Measurements from ENCODE around the gene AGBL4. TPM values are rescaled to one million over a fixed set of nuclear protein-coding genes. Genes with fewer than 3 reads are reported as not detected.

AGBL4 gene
- total and polyA plus RNA-seq, 7 donors = 0.09 to 0.36 (median 0.16) TPM; not detected in 4

GRCh38 chr1:49651136-49651535 is 372.6 kb downstream of the AGBL4 start:
- intact Hi-C loops (cut with DNase I) = no loop called here
- 64 to 65% methylated on average over 3 of the region's 3 CpGs for WGBS, 2 donors
- TF ChIP-seq CTCF (IDR thresholded peaks at IDR 0.05) (no peak), POLR2AphosphoS5 (IDR thresholded peaks at IDR 0.05) (no peak), POLR2A (IDR thresholded peaks at IDR 0.05) (no peak), EP300 (IDR thresholded peaks at IDR 0.05) (no peak)
- DNase-seq = no peak
- H3K4me3 ChIP-seq = no peak overlapping the region
- H3K36me3 ChIP-seq = no peaks in the 10 kb centered on the region
- no peak overlapping the region for H3K27ac ChIP-seq
- no peaks in the 10 kb centered on the region for H3K27me3 ChIP-seq
- H3K9me3 ChIP-seq = no peaks in the 10 kb centered on the region
- H3K4me1 ChIP-seq = no peaks in the 10 kb centered on the region

DNA sequence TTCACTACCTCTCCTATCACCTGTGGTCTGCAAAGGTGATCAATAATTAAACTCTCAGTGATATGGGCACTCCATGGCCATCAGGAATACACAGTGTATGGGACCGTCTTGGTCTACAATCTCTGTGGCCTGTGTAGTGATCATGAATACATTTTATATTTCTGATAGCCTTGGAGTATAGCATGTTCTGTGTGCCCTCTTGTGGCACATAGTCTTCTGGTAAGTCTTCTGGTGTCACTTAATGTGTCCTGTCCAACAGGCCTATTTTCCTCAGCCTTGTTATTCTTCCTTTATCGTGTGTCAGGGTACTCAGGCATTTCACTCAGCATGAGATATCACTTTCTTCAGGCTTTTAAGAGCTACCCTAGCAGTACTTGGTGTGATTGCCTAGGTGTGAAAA is 393.6 kb downstream of the AGBL4 start:
- no peaks in the 10 kb centered on the region for H3K27me3 ChIP-seq
- no peak overlapping the region for H3K27ac ChIP-seq
- no peak for DNase-seq
- no peaks in the 10 kb centered on the region for H3K4me1 ChIP-seq
- H3K4me3 ChIP-seq = no peak overlapping the region
- no peaks in the 10 kb centered on the region for H3K36me3 ChIP-seq
- intact Hi-C loops (cut with DNase I) = no loop called here
- 76 to 88% methylated on average over 2 of the region's 2 CpGs for WGBS, 2 donors
- peaks cover 0 to 4% (median 0%) of the 10 kb centered on the region in 4 donors for H3K9me3 ChIP-seq
- TF ChIP-seq POLR2A (IDR thresholded peaks at IDR 0.05) = no peak
- no peak for TF ChIP-seq POLR2AphosphoS5 (IDR thresholded peaks at IDR 0.05)
- no peak for TF ChIP-seq CTCF (IDR thresholded peaks at IDR 0.05)
- TF ChIP-seq EP300 (IDR thresholded peaks at IDR 0.05) = no peak

- intact Hi-C loops (cut with DNase I) = no loop called here
- no peaks in the 10 kb centered on the region for H3K4me1 ChIP-seq
- DNase-seq = no peak
- H3K27ac ChIP-seq = no peak overlapping the region
- no peak for TF ChIP-seq POLR2AphosphoS5 (IDR thresholded peaks at IDR 0.05)
- no peak for TF ChIP-seq EP300 (IDR thresholded peaks at IDR 0.05)
- no peak for TF ChIP-seq CTCF (IDR thresholded peaks at IDR 0.05)
- TF ChIP-seq POLR2A (IDR thresholded peaks at IDR 0.05) = no peak
- peaks cover 0 to 4% (median 0%) of the 10 kb centered on the region in 4 donors for H3K9me3 ChIP-seq
- 82 to 83% methylated on average over 3 of the region's 3 CpGs for WGBS, 2 donors
- no peaks in the 10 kb centered on the region for H3K27me3 ChIP-seq
- no peak overlapping the region for H3K4me3 ChIP-seq
- H3K36me3 ChIP-seq = no peaks in the 10 kb centered on the region
Observed at GRCh38 chr1:49627781-49628180, 396.0 kb downstream of the AGBL4 start.

DNA sequence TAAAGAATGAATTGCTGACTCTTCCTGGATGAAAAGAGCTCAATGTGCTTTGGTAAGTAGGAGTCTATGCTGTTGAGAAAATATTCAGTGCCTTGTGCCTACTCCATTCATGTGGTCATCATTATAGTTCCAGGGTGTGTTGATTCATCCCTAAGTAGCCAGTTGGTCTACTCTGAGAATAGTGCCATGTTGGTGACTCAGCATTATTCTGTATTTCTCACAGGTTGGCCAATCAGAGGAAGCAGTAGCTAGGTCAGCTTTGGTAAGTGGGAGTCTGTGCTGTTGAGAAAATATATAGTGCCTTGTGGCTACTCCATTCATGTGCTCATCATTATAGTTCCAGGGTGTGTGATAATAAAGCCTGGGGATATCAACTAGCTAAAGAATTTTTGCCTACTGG is 397.3 kb downstream of the AGBL4 start:
- Histone ChIP-seq H3K4me3 (no peak overlapping the region), H3K27me3 (no peaks in the 10 kb centered on the region), H3K27ac (no peak overlapping the region), H3K9me3 (peaks cover 0 to under 1% (median 0%) of the 10 kb centered on the region in 4 donors), H3K4me1 (no peaks in the 10 kb centered on the region), H3K36me3 (no peaks in the 10 kb centered on the region)
- DNase-seq = no peak
- TF ChIP-seq CTCF (IDR thresholded peaks at IDR 0.05) = no peak
- TF ChIP-seq POLR2A (IDR thresholded peaks at IDR 0.05) = no peak
- no peak for TF ChIP-seq EP300 (IDR thresholded peaks at IDR 0.05)
- TF ChIP-seq POLR2AphosphoS5 (IDR thresholded peaks at IDR 0.05) = no peak
- intact Hi-C loops (cut with DNase I) = no loop called here

DNA sequence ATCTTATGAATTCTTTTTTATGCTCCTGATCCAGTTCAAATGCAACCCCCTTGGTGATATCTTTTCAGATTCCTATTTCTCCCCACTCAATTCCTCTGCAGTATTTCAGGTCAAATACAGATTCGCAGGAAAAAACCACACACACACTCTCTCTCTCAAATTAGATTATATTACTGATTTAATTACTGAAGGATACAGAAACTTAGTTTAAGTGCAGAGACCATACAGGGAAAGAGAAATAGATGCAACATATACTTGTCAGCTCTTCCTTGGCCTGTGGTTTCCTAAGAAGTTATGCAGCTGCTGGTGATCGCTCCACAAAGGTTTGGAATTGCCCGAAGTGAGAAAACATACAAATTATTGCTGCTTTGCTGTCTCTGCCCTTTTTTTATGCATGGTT is 400.9 kb downstream of the AGBL4 start:
- TF ChIP-seq POLR2AphosphoS5 (IDR thresholded peaks at IDR 0.05) (no peak), POLR2A (IDR thresholded peaks at IDR 0.05) (no peak), CTCF (IDR thresholded peaks at IDR 0.05) (no peak), EP300 (IDR thresholded peaks at IDR 0.05) (no peak)
- DNase-seq = no peak
- Histone ChIP-seq H3K4me1 (no peaks in the 10 kb centered on the region), H3K27me3 (no peaks in the 10 kb centered on the region), H3K9me3 (no peaks in the 10 kb centered on the region), H3K27ac (no peak overlapping the region), H3K36me3 (no peaks in the 10 kb centered on the region), H3K4me3 (no peak overlapping the region)
- 89 to 93% methylated on average over 3 of the region's 3 CpGs for WGBS, 2 donors
- intact Hi-C loops (cut with DNase I) = no loop called here
